ENCODE measurements around the gene IFI16. TPM values are rescaled to one million over a fixed set of nuclear protein-coding genes. Genes with fewer than 3 reads are reported as not detected.

IFI16 gene
- total RNA-seq, 8 experiments from 2014 or later, result 16.1 to 179 (median 40.5) TPM

DNA sequence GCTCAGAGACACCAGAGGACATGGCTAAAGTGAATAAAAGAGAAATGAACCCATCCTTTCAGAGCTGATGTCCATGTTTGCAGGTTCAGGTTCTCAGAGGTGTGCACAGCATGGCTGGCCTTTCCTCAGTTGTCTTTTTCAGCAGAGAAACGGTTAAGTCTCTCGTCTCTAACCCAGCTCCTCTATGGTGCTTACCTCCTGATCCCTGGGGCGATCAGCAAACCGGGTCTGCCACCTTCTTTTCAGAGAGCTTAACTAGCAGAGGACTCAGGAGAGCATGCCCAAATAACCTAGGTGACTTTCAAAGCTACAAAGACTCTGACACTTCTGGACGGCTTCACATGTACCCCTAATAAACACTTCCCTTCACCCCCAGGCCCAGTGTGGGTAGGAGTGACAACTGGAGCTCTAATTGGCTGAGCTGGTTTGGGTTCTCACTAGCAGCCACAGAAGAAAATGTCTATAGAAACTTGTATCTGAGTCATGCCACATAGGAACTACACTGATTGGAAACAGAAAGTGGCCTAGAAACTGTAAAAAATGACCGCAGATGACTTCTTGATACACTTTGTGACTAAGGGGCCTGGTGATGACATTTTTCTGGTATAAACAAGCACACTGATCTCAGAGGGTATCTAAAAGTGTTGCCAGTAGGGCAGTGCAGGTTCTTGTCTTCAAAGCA, 66.9 kb downstream of the IFI16 start, which contains the start of gene AIM2:
Gene AIM2, minus strand, starts transcription at position 329 of the 682 bp plus-strand sequence. CDS start 3,267 bp downstream, outside the sequence.
- peak in 2 of 8 experiments; percentile 27 to 64 for ATAC-seq (replicated peaks in 6 of 8)
- WGBS, 10 experiments, result 38 to 94% (median 74%) methylated on average over 1 to 6 of the region's 6 CpGs; no CpG with 5 or more reads in 1 of the 10 experiments
- H3K27ac ChIP-seq, result no peak within 1 kb of the TSS
- no peak within 1 kb of the TSS for H3K4me3 ChIP-seq
- H3K4me1 ChIP-seq (replicated peaks in 1 of 2), result no peaks in the 10 kb centered on the region
- in situ Hi-C loops (cut with MboI; ENCODE audit: low pct_unique_long_range_greater_than_20kb in 2 of 9, low sequenced_read_pairs in 9 of 9, unreplicated experiment in 9 of 9), result loop anchor here in 1 of 9 experiments (10.0 kb wide), 1 partner anchor 62 kb away; no protein-coding TSS in a partner anchor

- Histone ChIP-seq H3K4me3 (no peak overlapping the region), H3K4me1 (replicated peaks in 1 of 2) (no peaks in the 10 kb centered on the region), H3K27ac (no peak overlapping the region)
- 42 to 100% (median 88%) methylated on average over 2 to 12 of the region's 12 CpGs for WGBS, 10 experiments
- in situ Hi-C loops (cut with MboI; ENCODE audit: low pct_unique_long_range_greater_than_20kb in 2 of 9, low sequenced_read_pairs in 9 of 9, unreplicated experiment in 9 of 9), result loop anchor here in 1 of 9 experiments (10.0 kb wide), 1 partner anchor 63 kb away; no protein-coding TSS in a partner anchor
- ATAC-seq (replicated peaks in 6 of 8), result peak in 3 of 8 experiments; percentile 71 to 94 (median 89)
These were observed 67.6 kb downstream of the IFI16 start for GRCh38 chr1:159077120-159077961.

DNA sequence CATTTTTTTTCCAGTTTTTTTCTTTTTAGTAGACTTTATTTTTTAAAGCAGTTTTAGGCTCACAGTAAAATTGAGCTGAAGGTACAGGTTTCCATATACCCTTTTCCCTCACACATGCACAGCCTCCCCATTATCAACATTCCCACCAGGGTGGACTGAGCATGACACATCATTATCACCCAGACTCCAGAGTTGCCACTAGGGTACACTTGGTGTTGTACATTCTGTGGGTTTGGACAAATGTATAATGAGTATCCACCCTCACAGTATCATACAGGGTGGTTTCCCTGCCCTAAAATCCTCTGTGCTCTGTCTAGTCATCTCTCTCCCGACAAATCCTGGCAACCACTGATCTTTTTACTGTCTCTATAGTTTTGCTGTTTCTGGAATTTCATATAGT, 69.8 kb downstream of the IFI16 start:
- in situ Hi-C loops (cut with MboI; ENCODE audit: low pct_unique_long_range_greater_than_20kb in 2 of 9, low sequenced_read_pairs in 9 of 9, unreplicated experiment in 9 of 9), result loop anchor here in 1 of 9 experiments (10.0 kb wide), 1 partner anchor 65 kb away; no protein-coding TSS in a partner anchor
- WGBS, 10 experiments, result 0 to 90% (median 86%) methylated on average over 1 of the region's 1 CpG; no CpG with 5 or more reads in 3 of the 10 experiments
- Histone ChIP-seq H3K4me3 (no peak overlapping the region), H3K4me1 (replicated peaks in 1 of 2) (no peaks in the 10 kb centered on the region), H3K27ac (no peak overlapping the region)
- ATAC-seq (replicated peaks in 6 of 8), result peak in 2 of 8 experiments; percentile 24 to 72

DNA sequence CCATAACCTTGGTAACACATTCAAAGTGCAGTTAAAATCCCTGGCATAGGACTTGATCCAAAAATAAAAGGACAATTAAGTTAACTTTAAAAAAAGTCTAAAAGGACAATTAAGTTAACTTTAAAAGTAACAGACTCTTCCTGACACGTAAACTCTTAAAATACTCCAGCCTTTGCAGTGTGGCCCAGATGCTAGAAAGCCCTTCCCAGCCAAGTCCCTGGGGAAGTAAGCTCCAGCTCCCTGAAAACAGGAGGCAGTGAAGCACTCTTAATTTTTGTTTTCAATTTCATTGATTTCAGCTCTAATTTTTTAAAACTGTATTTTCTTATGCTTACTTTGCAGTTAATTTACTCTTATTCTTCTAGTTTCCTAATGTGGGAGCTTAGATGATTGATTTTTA, 71.9 kb downstream of the IFI16 start:
- 29 to 100% (median 85%) methylated on average over 1 of the region's 1 CpG; no CpG with 5 or more reads in 1 of the 10 experiments for WGBS, 10 experiments
- Histone ChIP-seq H3K27ac (no peak overlapping the region), H3K4me1 (replicated peaks in 1 of 2) (no peaks in the 10 kb centered on the region), H3K4me3 (no peak overlapping the region)
- no peak for ATAC-seq (replicated peaks in 6 of 8)
- in situ Hi-C loops (cut with MboI; ENCODE audit: low pct_unique_long_range_greater_than_20kb in 2 of 9, low sequenced_read_pairs in 9 of 9, unreplicated experiment in 9 of 9), result no loop called here

DNA sequence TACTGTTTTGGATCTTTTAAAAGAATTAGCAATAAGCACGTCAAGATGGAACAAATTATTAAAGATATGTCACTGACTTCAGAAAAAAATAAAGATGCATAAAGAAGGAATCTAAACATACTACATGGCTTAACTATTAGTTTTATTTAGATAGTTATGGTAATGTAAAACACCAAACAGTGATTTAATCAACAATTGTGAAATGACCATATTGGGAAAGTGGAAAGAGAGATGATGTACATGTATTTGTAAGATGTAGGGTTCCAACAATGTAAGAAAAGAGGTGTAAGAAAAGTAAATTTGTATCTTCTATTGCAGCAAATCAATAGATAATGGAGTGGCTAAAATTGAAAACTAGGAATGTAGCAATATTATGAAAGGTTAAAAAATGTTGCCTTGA, 73.3 kb downstream of the IFI16 start:
- WGBS, 10 experiments, result 56 to 100% (median 92%) methylated on average over 1 of the region's 1 CpG
- H3K4me1 ChIP-seq (replicated peaks in 1 of 2), result no peaks in the 10 kb centered on the region
- in situ Hi-C loops (cut with MboI; ENCODE audit: low pct_unique_long_range_greater_than_20kb in 2 of 9, low sequenced_read_pairs in 9 of 9, unreplicated experiment in 9 of 9), result no loop called here
- H3K4me3 ChIP-seq, result no peak overlapping the region
- H3K27ac ChIP-seq, result no peak overlapping the region
- no peak for ATAC-seq (replicated peaks in 6 of 8)

DNA sequence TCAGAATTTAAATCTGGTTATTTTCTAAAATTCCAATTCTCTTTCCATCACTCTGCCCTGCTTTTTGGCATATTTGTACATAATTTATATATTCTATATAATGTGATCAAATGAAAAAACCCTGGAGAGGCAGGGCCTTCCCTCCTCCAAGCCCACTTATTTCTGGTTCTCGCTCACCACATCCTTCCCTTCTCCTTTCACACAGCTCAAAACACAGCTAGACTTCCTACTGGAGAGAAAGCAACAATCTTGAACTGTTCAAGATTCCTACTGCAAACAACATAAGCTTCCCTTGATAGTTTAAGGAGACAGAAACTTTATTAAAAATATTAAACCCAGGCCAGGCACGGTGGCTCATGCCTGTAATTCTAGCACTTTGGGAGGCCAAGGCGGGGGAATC, 74.4 kb downstream of the IFI16 start:
- H3K4me3 ChIP-seq, result no peak overlapping the region
- H3K27ac ChIP-seq, result no peak overlapping the region
- peaks cover 0 to 2% of the 10 kb centered on the region in 2 donors for H3K4me1 ChIP-seq (replicated peaks in 1 of 2)
- in situ Hi-C loops (cut with MboI; ENCODE audit: low pct_unique_long_range_greater_than_20kb in 2 of 9, low sequenced_read_pairs in 9 of 9, unreplicated experiment in 9 of 9), result no loop called here
- 73 to 100% (median 94%) methylated on average over 1 to 3 of the region's 3 CpGs; no CpG with 5 or more reads in 1 of the 10 experiments for WGBS, 10 experiments
- ATAC-seq (replicated peaks in 6 of 8), result no peak

- Histone ChIP-seq H3K4me3 (no peak overlapping the region), H3K27ac (no peak overlapping the region), H3K4me1 (replicated peaks in 1 of 2) (peaks cover 0 to 2% of the 10 kb centered on the region in 2 donors)
- 83 to 100% (median 91%) methylated on average over 1 to 3 of the region's 3 CpGs; no CpG with 5 or more reads in 1 of the 10 experiments for WGBS, 10 experiments
- no peak for ATAC-seq (replicated peaks in 6 of 8)
- in situ Hi-C loops (cut with MboI; ENCODE audit: low pct_unique_long_range_greater_than_20kb in 2 of 9, low sequenced_read_pairs in 9 of 9, unreplicated experiment in 9 of 9), result no loop called here
These were observed 75.2 kb downstream of the IFI16 start for GRCh38 chr1:159084867-159085266.

GRCh38 chr1:159088050-159088449, 78.3 kb downstream of the IFI16 start:
- peaks cover 0 to 2% of the 10 kb centered on the region in 2 donors for H3K4me1 ChIP-seq (replicated peaks in 1 of 2)
- ATAC-seq (replicated peaks in 6 of 8), result peak in 2 of 8 experiments; percentile 9 to 17
- in situ Hi-C loops (cut with MboI; ENCODE audit: low pct_unique_long_range_greater_than_20kb in 2 of 9, low sequenced_read_pairs in 9 of 9, unreplicated experiment in 9 of 9), result no loop called here
- 0 to 100% (median 85%) methylated on average over 1 to 2 of the region's 2 CpGs; no CpG with 5 or more reads in 2 of the 10 experiments for WGBS, 10 experiments
- no peak overlapping the region for H3K4me3 ChIP-seq
- no peak overlapping the region for H3K27ac ChIP-seq

- Histone ChIP-seq H3K4me1 (replicated peaks in 1 of 2) (peaks cover 0 to 2% of the 10 kb centered on the region in 2 donors), H3K4me3 (no peak overlapping the region), H3K27ac (no peak overlapping the region)
- WGBS, 10 experiments, result 52 to 97% (median 79%) methylated on average over 1 to 6 of the region's 6 CpGs
- no peak for ATAC-seq (replicated peaks in 6 of 8)
- in situ Hi-C loops (cut with MboI; ENCODE audit: low pct_unique_long_range_greater_than_20kb in 2 of 9, low sequenced_read_pairs in 9 of 9, unreplicated experiment in 9 of 9), result no loop called here
These were observed 79.0 kb downstream of the IFI16 start for GRCh38 chr1:159088546-159089183.

GRCh38 chr1:159089184-159089791, 79.6 kb downstream of the IFI16 start:
- H3K4me1 ChIP-seq (replicated peaks in 1 of 2), result peaks cover 0 to 2% of the 10 kb centered on the region in 2 donors
- WGBS, 10 experiments, result 61 to 100% (median 95%) methylated on average over 2 to 4 of the region's 4 CpGs; no CpG with 5 or more reads in 1 of the 10 experiments
- ATAC-seq (replicated peaks in 6 of 8), result no peak
- no peak overlapping the region for H3K4me3 ChIP-seq
- H3K27ac ChIP-seq, result no peak overlapping the region
- in situ Hi-C loops (cut with MboI; ENCODE audit: low pct_unique_long_range_greater_than_20kb in 2 of 9, low sequenced_read_pairs in 9 of 9, unreplicated experiment in 9 of 9), result no loop called here

GRCh38 chr1:159090286-159091179, 80.8 kb downstream of the IFI16 start:
- no peak overlapping the region for H3K27ac ChIP-seq
- in situ Hi-C loops (cut with MboI; ENCODE audit: low pct_unique_long_range_greater_than_20kb in 2 of 9, low sequenced_read_pairs in 9 of 9, unreplicated experiment in 9 of 9), result no loop called here
- H3K4me3 ChIP-seq, result no peak overlapping the region
- H3K4me1 ChIP-seq (replicated peaks in 1 of 2), result peaks cover 0 to 2% of the 10 kb centered on the region in 2 donors
- 26 to 100% (median 85%) methylated on average over 2 to 4 of the region's 4 CpGs for WGBS, 10 experiments
- peak in 2 of 8 experiments; percentile 6 to 8 for ATAC-seq (replicated peaks in 6 of 8)
